ENCODE results near the gene KRI1. TPM values are rescaled to one million over a fixed set of nuclear protein-coding genes. Genes with fewer than 3 reads are reported as not detected.

KRI1 gene
- total and polyA plus RNA-seq, 2 experiments from 2014 or later: 23.8 to 43.2 TPM

DNA sequence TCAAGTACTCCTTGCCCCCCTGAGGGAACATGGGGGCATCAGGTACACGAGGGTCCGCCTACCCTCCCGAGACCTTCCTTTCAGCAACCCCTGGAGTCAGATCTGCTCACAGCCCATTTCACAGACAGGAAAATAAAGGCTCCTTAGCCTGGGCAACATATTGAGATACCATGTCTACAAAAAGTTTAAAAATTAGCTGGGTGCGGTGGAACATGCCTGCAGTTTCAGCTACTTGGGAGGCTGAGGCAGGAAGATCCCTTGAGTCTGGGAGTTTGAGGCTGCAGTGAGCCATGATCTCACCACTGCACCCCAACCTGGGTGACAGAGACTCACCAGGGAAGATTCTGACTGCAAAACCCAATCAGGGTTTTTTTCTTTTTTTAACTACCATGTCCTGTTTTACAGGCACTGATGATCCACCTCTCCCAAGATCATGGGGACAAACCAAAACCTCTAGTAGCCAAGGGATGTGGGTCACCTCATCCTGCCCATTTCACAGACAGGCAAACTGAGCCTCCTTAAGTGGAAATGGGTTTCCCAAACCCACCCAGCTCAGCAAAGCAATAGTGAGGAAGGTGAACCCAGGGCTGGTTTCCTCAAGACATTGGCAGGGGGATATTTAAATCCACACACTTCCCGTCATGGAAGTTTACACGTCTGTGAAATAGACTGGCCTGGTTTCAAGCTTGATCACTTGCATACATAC is 9.4 kb upstream of the KRI1 start (continued):
- TF ChIP-seq ZNF462 (CRISPR knock-in tag; IDR thresholded peaks at IDR 0.05) (no peak), ZNF331 (CRISPR knock-in tag; IDR thresholded peaks at IDR 0.05; ENCODE audit: low read depth) (no peak), ETS1 (IDR thresholded peaks at IDR 0.05) (no peak)

DNA sequence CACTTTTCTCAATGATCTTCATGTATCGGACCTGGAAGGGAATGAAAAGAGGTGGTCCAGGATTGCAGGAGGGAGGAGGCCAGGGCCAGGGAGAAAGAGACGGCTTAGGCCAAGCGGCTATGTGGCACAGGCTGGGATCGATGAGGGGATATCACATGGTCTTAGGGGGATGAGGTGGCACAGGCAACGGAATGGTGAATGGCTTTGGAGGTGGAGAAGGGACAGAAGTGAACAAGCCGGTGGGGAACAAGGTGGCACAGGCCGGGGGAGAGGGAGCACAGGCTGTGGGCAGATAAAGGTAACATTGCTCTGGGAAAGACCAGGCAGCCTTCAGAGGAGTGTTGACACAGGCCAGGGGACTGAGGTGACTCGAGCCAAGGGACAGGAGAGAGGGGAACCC is 8.7 kb upstream of the KRI1 start:
- ATAC-seq (no peak), DNase-seq (ENCODE audit: low spot score) (no peak)
- Mint-ChIP-seq H3K36me3 (ENCODE audit: low read depth) (peaks cover 65% of the 10 kb centered on the region), H3K9me3 (peaks cover under 1% of the 10 kb centered on the region; the same call in 1 of the 3 replicates), H3K27ac (no peak overlapping the region), H3K4me3 (no peak overlapping the region), H3K27me3 (ENCODE audit: insufficient read depth, low read depth, poor library complexity) (peaks cover 3% of the 10 kb centered on the region), H3K4me1 (peaks cover 5% of the 10 kb centered on the region)
- H3K4me3 ChIP-seq: no peak overlapping the region
- H3F3A ChIP-seq (replicated peaks; ENCODE audit: low read depth): peaks cover 15% of the 10 kb centered on the region
- peaks cover 12% of the 10 kb centered on the region for H3K36me3 ChIP-seq (ENCODE audit: insufficient read depth)
- no peak overlapping the region for H3K27ac ChIP-seq (ENCODE audit: low read depth)
- no peaks in the 10 kb centered on the region for H3K79me2 ChIP-seq (replicated peaks; ENCODE audit: insufficient read depth)
- no peaks in the 10 kb centered on the region for H3K9me2 ChIP-seq (ENCODE audit: insufficient read depth)
- H3K4me2 ChIP-seq: no peak overlapping the region
- no peaks in the 10 kb centered on the region for H3K4me1 ChIP-seq (ENCODE audit: insufficient read depth)
- no peaks in the 10 kb centered on the region for H3K27me3 ChIP-seq (ENCODE audit: insufficient read depth)
- H2AFZ ChIP-seq: no peak overlapping the region
- no peaks in the 10 kb centered on the region for H4K20me1 ChIP-seq (replicated peaks; ENCODE audit: insufficient read depth)
- TF ChIP-seq, protein P1, sequence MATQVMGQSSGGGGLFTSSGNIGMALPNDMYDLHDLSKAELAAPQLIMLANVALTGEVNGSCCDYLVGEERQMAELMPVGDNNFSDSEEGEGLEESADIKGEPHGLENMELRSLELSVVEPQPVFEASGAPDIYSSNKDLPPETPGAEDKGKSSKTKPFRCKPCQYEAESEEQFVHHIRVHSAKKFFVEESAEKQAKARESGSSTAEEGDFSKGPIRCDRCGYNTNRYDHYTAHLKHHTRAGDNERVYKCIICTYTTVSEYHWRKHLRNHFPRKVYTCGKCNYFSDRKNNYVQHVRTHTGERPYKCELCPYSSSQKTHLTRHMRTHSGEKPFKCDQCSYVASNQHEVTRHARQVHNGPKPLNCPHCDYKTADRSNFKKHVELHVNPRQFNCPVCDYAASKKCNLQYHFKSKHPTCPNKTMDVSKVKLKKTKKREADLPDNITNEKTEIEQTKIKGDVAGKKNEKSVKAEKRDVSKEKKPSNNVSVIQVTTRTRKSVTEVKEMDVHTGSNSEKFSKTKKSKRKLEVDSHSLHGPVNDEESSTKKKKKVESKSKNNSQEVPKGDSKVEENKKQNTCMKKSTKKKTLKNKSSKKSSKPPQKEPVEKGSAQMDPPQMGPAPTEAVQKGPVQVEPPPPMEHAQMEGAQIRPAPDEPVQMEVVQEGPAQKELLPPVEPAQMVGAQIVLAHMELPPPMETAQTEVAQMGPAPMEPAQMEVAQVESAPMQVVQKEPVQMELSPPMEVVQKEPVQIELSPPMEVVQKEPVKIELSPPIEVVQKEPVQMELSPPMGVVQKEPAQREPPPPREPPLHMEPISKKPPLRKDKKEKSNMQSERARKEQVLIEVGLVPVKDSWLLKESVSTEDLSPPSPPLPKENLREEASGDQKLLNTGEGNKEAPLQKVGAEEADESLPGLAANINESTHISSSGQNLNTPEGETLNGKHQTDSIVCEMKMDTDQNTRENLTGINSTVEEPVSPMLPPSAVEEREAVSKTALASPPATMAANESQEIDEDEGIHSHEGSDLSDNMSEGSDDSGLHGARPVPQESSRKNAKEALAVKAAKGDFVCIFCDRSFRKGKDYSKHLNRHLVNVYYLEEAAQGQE (IDR thresholded peaks at IDR 0.05; ENCODE audit: unreplicated experiment): no peak
- no peak for TF ChIP-seq ZNF331 (CRISPR knock-in tag; IDR thresholded peaks at IDR 0.05; ENCODE audit: low read depth)
- TF ChIP-seq NANOG (IDR thresholded peaks at IDR 0.05; ENCODE audit: borderline replicate concordance): no peak
- TF ChIP-seq ZNF114 (CRISPR knock-in tag; IDR thresholded peaks at IDR 0.05): no peak
- TF ChIP-seq ETS1 (IDR thresholded peaks at IDR 0.05): no peak
- TF ChIP-seq EZH2 (IDR thresholded peaks at IDR 0.05; ENCODE audit: low read depth, unreplicated experiment): no peak
- no peak for TF ChIP-seq EZH2phosphoT487 (IDR thresholded peaks at IDR 0.05; ENCODE audit: unreplicated experiment)
- TF ChIP-seq STAT1 (IDR thresholded peaks at IDR 0.05; ENCODE audit: unreplicated experiment): no peak
- no peak for TF ChIP-seq CTCF (conservative IDR thresholded peaks at IDR 0.05; ENCODE audit: low read depth in 2 of 2)

Measured in GM23338 (cell line).